Measurements from ENCODE around the gene OR5K1.

The OR5K1 gene

GRCh38 chr3:98518816-98519215 is 55.8 kb downstream of the OR5K1 start:
- no peak for DNase-seq

GRCh38 chr3:98519351-98519750 is 56.4 kb downstream of the OR5K1 start:
- no peak for DNase-seq

DNA sequence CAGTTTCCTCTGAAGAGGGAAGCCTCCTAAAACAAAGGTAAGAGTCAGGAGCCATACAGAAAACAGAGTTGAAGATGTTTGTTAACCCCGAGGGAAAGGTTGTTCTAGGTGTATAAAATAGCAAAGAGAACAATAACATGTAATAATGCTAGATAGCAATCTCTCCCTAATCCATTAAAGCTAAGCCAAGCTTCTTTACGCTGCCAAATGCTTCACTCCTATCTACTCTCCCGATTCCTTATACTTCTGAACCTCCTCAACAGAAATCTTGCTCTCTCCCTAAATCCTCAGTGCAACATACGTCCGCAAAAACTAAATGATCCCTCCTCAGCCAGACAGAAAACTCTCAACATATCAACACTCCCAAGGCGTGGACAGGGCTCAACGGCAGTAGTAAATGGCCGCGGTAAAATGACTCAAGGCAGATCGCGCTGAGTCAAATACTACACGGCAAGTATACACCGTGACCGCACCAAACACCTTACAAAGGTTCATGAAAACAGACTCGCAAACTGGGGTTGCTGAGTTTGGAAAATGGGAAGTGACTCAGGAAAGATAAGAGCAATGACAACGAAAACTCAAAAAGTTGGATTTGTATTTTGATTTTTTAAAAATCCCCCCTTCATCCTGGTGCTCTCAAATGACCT is 59.0 kb downstream of the OR5K1 start:
- DNase-seq: no peak

Measured in NCI-H510A (cell line).